Calu3 (cell line): ENCODE measurements around the gene AGT. TPM values are rescaled to one million over a fixed set of nuclear protein-coding genes. Genes with fewer than 3 reads are reported as not detected.
"Not testable (repeated sequence)": the region's sequence is repeated elsewhere in the genome, so short reads cannot be mapped to it uniquely, and the experiment has no call there.

Source experiments
- BruUV-seq: library from RNA; stranded (reverse); fragments of 400-500 nt; replicated peaks from 2 replicates; lab custom pipeline; 2021; lab: Mats Ljungman, UMichigan
- CTCF ChIA-PET: fragments of 300-600 bp; sonication (Branson Sonifier 250); formaldehyde crosslinking; loops from one replicate; lab custom pipeline; 2022; ENCODE audit warnings: antibody characterized with exemption; lab: Charles Lee
- DNase-seq: peaks from one replicate; pipeline ENCODE4 v3.0.0; 2022
- H3K27ac Mint-ChIP-seq: one replicate; pipeline ENCODE4 v1.8.0; 2022; ENCODE audit warnings: mixed read lengths; ENCODE audit not compliant: unreplicated experiment
- H3K27me3 Mint-ChIP-seq: one replicate; pipeline ENCODE4 v1.8.0; 2022; ENCODE audit warnings: mixed read lengths; ENCODE audit not compliant: unreplicated experiment
- H3K36me3 Mint-ChIP-seq: one replicate; pipeline ENCODE4 v1.8.0; 2022; ENCODE audit warnings: mild to moderate bottlenecking, moderate library complexity, mixed read lengths; ENCODE audit not compliant: insufficient read depth, unreplicated experiment
- H3K4me1 Mint-ChIP-seq: one replicate; pipeline ENCODE4 v1.8.0; 2022; ENCODE audit warnings: mild to moderate bottlenecking, low read depth, mixed read lengths; ENCODE audit not compliant: unreplicated experiment
- H3K4me3 Mint-ChIP-seq: one replicate; pipeline ENCODE4 v1.8.0; 2022; ENCODE audit warnings: mild to moderate bottlenecking, low read depth, moderate library complexity, mixed read lengths; ENCODE audit not compliant: unreplicated experiment
- H3K9me3 Mint-ChIP-seq: one replicate; pipeline ENCODE4 v1.8.0; 2022; ENCODE audit warnings: low read depth, mixed read lengths; ENCODE audit not compliant: unreplicated experiment
- intact Hi-C: fragments of 100-400 bp; cut with micrococcal nuclease; formaldehyde crosslinking; loops from one replicate; pipeline ENCODE4 v1.10.0; 2022; ENCODE audit not compliant: unreplicated experiment
- total RNA-seq: library from RNA; stranded (reverse); gene quantifications from 2 replicates; pipeline ENCODE4 v1.2.3, GENCODE V29; 2022

AGT gene
- total RNA-seq, 1 experiment from 2014 or later: 27.5 TPM

DNA sequence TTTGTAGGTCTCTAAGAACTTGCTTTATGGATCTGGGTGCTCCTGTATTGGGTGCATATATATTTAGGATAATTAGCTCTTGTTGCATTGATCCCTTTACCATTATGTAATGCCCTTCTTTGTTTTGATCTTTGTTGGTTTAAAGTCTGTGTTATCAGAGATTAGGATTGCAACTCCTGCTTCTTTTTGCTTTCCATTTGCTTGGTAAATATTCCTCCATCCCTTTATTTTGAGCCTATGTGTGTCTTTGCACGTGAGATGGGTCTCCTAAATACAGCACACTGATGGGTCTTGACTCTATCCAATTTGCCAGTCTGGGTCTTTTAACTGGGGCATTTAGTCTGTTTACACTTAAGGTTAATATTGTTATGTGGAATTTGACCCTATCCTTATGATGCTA lies 57.2 kb downstream of the AGT start:
- H3K27ac Mint-ChIP-seq, DNase-seq, H3K9me3 Mint-ChIP-seq, H3K36me3 Mint-ChIP-seq, H3K27me3 Mint-ChIP-seq, intact Hi-C loops, BruUV-seq, CTCF ChIA-PET, H3K4me3 Mint-ChIP-seq: not testable (repeated sequence)
- peaks cover 24% of the 10 kb centered on the region for H3K4me1 Mint-ChIP-seq

Other genes with a start within 250 kb of the AGT start
- gene COG2, start 71.6 kb downstream of the AGT start, total RNA-seq: 55.0 and 59.2 TPM in 2 replicates
- gene CAPN9, start 33.3 kb upstream of the AGT start, total RNA-seq: not detected in 2 replicates
- gene C1orf198, start 154.4 kb upstream of the AGT start, total RNA-seq: 77.2 and 80.4 TPM in 2 replicates